HTERT RPE-1 (cell line): ENCODE results near the gene ADRA2B.
"Not testable (repeated sequence)": the region's sequence is repeated elsewhere in the genome, so short reads cannot be mapped to it uniquely, and the experiment has no call there.

ENCODE experiments used
- in situ Hi-C: fragments of 300-500 bp; cut with MboI; formaldehyde crosslinking; loops from 4 replicates; pipeline ENCODE4 v1.14.3; 2020; ENCODE audit warnings: low sequenced_read_pairs

ADRA2B gene

GRCh38 chr2:96116424-96116878 lies at the start of gene ADRA2B:
ADRA2B (minus strand) TSS chr2:96116571; CDS start chr2:96116149, 422 bp downstream.
- in situ Hi-C loops: no loop called here

- in situ Hi-C loops: no loop called here
Measured at GRCh38 chr2:96164459-96165184, 48.3 kb upstream of the ADRA2B start.

GRCh38 chr2:96163768-96164429 lies 47.5 kb upstream of the ADRA2B start:
- in situ Hi-C loops: no loop called here

- in situ Hi-C loops: no loop called here
Measured at GRCh38 chr2:96163415-96163767, 47.0 kb upstream of the ADRA2B start.

- in situ Hi-C loops: no loop called here
Measured at GRCh38 chr2:96161898-96162297, 45.5 kb upstream of the ADRA2B start.

- in situ Hi-C loops: not testable (repeated sequence)
Measured at GRCh38 chr2:96160366-96160765, 44.0 kb upstream of the ADRA2B start.

GRCh38 chr2:96159084-96159830 lies 42.9 kb upstream of the ADRA2B start:
- in situ Hi-C loops: no loop called here

GRCh38 chr2:96158554-96158940 lies 42.2 kb upstream of the ADRA2B start:
- in situ Hi-C loops: no loop called here

GRCh38 chr2:96157649-96158553 lies 41.5 kb upstream of the ADRA2B start:
- in situ Hi-C loops: no loop called here

GRCh38 chr2:96156926-96157648 lies 40.7 kb upstream of the ADRA2B start:
- in situ Hi-C loops: no loop called here

- in situ Hi-C loops: no loop called here
Measured at GRCh38 chr2:96156011-96156820, 39.8 kb upstream of the ADRA2B start.

- in situ Hi-C loops: no loop called here
Measured at GRCh38 chr2:96154506-96155380, 38.4 kb upstream of the ADRA2B start.

GRCh38 chr2:96153991-96154431 lies 37.6 kb upstream of the ADRA2B start:
- in situ Hi-C loops: no loop called here

GRCh38 chr2:96153291-96153713 lies 36.9 kb upstream of the ADRA2B start:
- in situ Hi-C loops: no loop called here

GRCh38 chr2:96152304-96153161 lies 36.2 kb upstream of the ADRA2B start:
- in situ Hi-C loops: no loop called here

GRCh38 chr2:96151595-96152303 lies 35.4 kb upstream of the ADRA2B start:
- in situ Hi-C loops: no loop called here
